GM12875 (cell line): Measurements from ENCODE around the gene KANSL1.

ENCODE experiments used
- H3K4me3 ChIP-seq: one replicate; pipeline ENCODE4 v1.5.1; 2011; ENCODE audit warnings: low read depth, low read length, control low read depth
- CTCF ChIP-seq: IDR thresholded peaks from 2 replicates; pipeline ENCODE4 v1.5.1; 2011; ENCODE audit warnings: low read depth, mild to moderate bottlenecking, control low read depth, inconsistent platforms, low read length, moderate library complexity, borderline replicate concordance; ENCODE audit not compliant: insufficient read depth

The KANSL1 gene

GRCh38 chr17:46143827-46144236, 49.4 kb downstream of the KANSL1 start:
- TF ChIP-seq CTCF: no peak
- no peak overlapping the region for H3K4me3 ChIP-seq

GRCh38 chr17:46141645-46142044, 51.6 kb downstream of the KANSL1 start:
- no peak for TF ChIP-seq CTCF
- H3K4me3 ChIP-seq: no peak overlapping the region

- TF ChIP-seq CTCF: no peak
- no peak overlapping the region for H3K4me3 ChIP-seq
Measured at GRCh38 chr17:46140645-46141197, 52.5 kb downstream of the KANSL1 start.

GRCh38 chr17:46139432-46140210, 53.6 kb downstream of the KANSL1 start:
- no peak for TF ChIP-seq CTCF
- no peak overlapping the region for H3K4me3 ChIP-seq

- no peak overlapping the region for H3K4me3 ChIP-seq
- TF ChIP-seq CTCF: no peak
Measured at GRCh38 chr17:46138473-46138872, 54.8 kb downstream of the KANSL1 start.

GRCh38 chr17:46136820-46137219, 56.4 kb downstream of the KANSL1 start:
- H3K4me3 ChIP-seq: no peak overlapping the region
- TF ChIP-seq CTCF: no peak
